Measurements from ENCODE around the gene WHRN.

DNA sequence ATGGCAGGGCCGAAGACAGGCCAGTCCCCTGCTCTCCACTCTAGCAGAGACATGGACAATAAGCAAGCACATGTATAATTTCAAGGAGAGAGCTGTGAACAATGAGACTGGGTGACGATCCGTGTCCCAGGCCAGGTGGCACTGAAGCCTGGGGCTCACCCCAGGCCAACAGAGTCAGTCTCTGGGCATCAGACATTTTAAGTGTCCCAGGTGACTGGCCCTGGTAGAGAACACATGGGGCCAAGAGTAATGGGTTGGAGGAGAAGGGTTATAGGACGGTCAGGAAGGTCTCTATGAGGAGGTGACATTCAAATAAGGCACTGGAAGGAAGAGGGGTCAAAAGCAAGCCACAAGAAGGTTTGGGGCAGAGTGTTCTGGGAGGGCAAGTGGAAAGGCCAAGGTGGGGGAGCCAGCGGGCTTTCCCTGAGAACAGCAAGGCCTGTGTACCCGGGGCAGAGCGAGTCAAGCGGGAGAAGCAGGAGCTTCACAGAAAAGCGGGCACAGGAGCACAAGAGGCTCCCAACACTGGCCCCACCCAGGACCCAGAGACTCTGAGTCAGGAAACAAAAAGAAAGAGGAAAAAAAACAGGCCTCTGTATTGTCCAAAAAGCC is 116.4 kb downstream of the WHRN start:
- TF ChIP-seq, protein P1, sequence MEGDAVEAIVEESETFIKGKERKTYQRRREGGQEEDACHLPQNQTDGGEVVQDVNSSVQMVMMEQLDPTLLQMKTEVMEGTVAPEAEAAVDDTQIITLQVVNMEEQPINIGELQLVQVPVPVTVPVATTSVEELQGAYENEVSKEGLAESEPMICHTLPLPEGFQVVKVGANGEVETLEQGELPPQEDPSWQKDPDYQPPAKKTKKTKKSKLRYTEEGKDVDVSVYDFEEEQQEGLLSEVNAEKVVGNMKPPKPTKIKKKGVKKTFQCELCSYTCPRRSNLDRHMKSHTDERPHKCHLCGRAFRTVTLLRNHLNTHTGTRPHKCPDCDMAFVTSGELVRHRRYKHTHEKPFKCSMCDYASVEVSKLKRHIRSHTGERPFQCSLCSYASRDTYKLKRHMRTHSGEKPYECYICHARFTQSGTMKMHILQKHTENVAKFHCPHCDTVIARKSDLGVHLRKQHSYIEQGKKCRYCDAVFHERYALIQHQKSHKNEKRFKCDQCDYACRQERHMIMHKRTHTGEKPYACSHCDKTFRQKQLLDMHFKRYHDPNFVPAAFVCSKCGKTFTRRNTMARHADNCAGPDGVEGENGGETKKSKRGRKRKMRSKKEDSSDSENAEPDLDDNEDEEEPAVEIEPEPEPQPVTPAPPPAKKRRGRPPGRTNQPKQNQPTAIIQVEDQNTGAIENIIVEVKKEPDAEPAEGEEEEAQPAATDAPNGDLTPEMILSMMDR (IDR thresholded peaks at IDR 0.05) = no peak
- no peak for TF ChIP-seq EZH2 (IDR thresholded peaks at IDR 0.05; ENCODE audit: borderline replicate concordance, insufficient read depth, low read depth, low read length, poor library complexity, severe bottlenecking)
